Activated CD4-positive, alpha-beta T cell treated with anti-CD3 and anti-CD28 coated beads, Interleukin-2, amount 10 ng/mL, durations not matched to agents 7 days and 5 days (primary cell): Measurements from ENCODE around the gene TSPAN15. TPM values are rescaled to one million over a fixed set of nuclear protein-coding genes. Genes with fewer than 3 reads are reported as not detected.
A peak's percentile ranks its signal among the peaks of the same experiment; 100 is the strongest.

Experiments used
- CTCF ChIA-PET: fragments of 350-600 bp; sonication (Branson Sonifier 250); formaldehyde crosslinking; loops from one replicate; lab custom pipeline; 2021; ENCODE audit warnings: antibody characterized with exemption; lab: Charles Lee
- POLR2A ChIA-PET: fragments of 350-600 bp; sonication (Branson Sonifier 250); formaldehyde crosslinking; loops from one replicate; lab custom pipeline; 2021; ENCODE audit warnings: antibody characterized with exemption; lab: Charles Lee
- DNase-seq: peaks from one replicate; pipeline ENCODE4 v3.0.0-alpha.2; 2020
- H3K27ac Mint-ChIP-seq: one replicate; pipeline ENCODE4 v1.8.0; 2021; ENCODE audit warnings: mild to moderate bottlenecking, moderate library complexity, mixed read lengths
- H3K27me3 Mint-ChIP-seq: one replicate; pipeline ENCODE4 v1.8.0; 2021; ENCODE audit warnings: mixed read lengths
- H3K36me3 Mint-ChIP-seq: one replicate; pipeline ENCODE4 v1.8.0; 2021; ENCODE audit warnings: low read depth, mixed read lengths
- H3K4me1 Mint-ChIP-seq: one replicate; pipeline ENCODE4 v1.8.0; 2021; ENCODE audit warnings: mixed read lengths
- H3K4me3 Mint-ChIP-seq: one replicate; pipeline ENCODE4 v1.8.0; 2021; ENCODE audit warnings: mild to moderate bottlenecking, moderate library complexity, mixed read lengths
- H3K9me3 Mint-ChIP-seq: one replicate; pipeline ENCODE4 v1.8.0; 2021; ENCODE audit warnings: mixed read lengths
- total RNA-seq, 2 experiments: library from RNA; stranded (reverse); gene quantifications; one replicate each; pipeline ENCODE4 v1.2.3, GENCODE V29; 2021

TSPAN15 gene
- 1 to 10 TPM; 3.6 to 4.2 TPM for total RNA-seq

GRCh38 chr10:69451209-69451783, at the start of gene TSPAN15:
TSS of gene TSPAN15 (plus strand) at chr10:69451465. CDS start at chr10:69451595, 130 bp downstream.
- DNase-seq = peak; percentile 81
- no peaks in the 10 kb centered on the region for H3K9me3 Mint-ChIP-seq
- peaks cover 14% of the 10 kb centered on the region for H3K27me3 Mint-ChIP-seq
- POLR2A ChIA-PET = no interaction called here
- CTCF ChIA-PET = interaction anchor here (1.0 to 1.9 kb wide), 5 partner anchors 9 to 34 kb away, joined by 3 to 6 read pairs (median 3); partner anchors contain the start of gene TACR2
- H3K4me1 Mint-ChIP-seq = peaks cover 20% of the 10 kb centered on the region
- peak within 1 kb of the TSS; percentile 83 for H3K4me3 Mint-ChIP-seq
- no peak within 1 kb of the TSS for H3K27ac Mint-ChIP-seq
- no peaks in the 10 kb centered on the region for H3K36me3 Mint-ChIP-seq

GRCh38 chr10:69402386-69402785, 48.9 kb upstream of the TSPAN15 start:
- Mint-ChIP-seq H3K4me3 (no peak overlapping the region), H3K9me3 (no peaks in the 10 kb centered on the region), H3K4me1 (peaks cover 2% of the 10 kb centered on the region), H3K27me3 (no peaks in the 10 kb centered on the region), H3K27ac (no peak overlapping the region), H3K36me3 (peaks cover 33% of the 10 kb centered on the region)
- no peak for DNase-seq
- ChIA-PET POLR2A (no interaction called here), CTCF (no interaction called here)

DNA sequence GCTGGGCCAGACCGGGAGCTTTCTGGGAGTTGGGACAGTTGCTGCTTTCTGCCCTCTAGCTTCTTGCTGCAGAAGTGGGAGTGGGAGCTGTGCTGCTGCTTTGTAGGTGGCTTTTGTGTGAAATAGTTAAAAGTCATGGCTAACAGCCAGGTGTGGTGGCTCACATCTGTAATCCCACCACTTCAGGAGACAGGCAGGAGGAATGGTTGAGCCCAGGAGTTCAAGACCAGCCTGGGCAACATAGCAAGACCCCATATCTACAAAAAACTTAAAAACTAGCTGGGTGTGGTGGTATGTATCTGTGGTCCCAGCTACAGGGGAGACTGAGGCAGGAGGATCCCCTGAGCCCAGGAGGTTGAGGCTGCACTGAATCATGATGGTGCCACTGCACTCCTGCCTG, 48.2 kb upstream of the TSPAN15 start:
- no peak overlapping the region for H3K27ac Mint-ChIP-seq
- H3K4me1 Mint-ChIP-seq = peaks cover 7% of the 10 kb centered on the region
- ChIA-PET CTCF (interaction anchor here (0.6 to 5.9 kb wide), 6 partner anchors 9 to 728 kb away, joined by 3 to 37 read pairs (median 4); no protein-coding TSS in a partner anchor), POLR2A (no interaction called here)
- peaks cover 33% of the 10 kb centered on the region for H3K36me3 Mint-ChIP-seq
- no peaks in the 10 kb centered on the region for H3K27me3 Mint-ChIP-seq
- no peaks in the 10 kb centered on the region for H3K9me3 Mint-ChIP-seq
- DNase-seq = no peak
- H3K4me3 Mint-ChIP-seq = no peak overlapping the region

- no peaks in the 10 kb centered on the region for H3K27me3 Mint-ChIP-seq
- CTCF ChIA-PET = interaction anchor here (0.6 to 5.9 kb wide), 7 partner anchors 9 to 727 kb away, joined by 3 to 37 read pairs (median 4); no protein-coding TSS in a partner anchor
- H3K27ac Mint-ChIP-seq = no peak overlapping the region
- H3K9me3 Mint-ChIP-seq = no peaks in the 10 kb centered on the region
- POLR2A ChIA-PET = no interaction called here
- peaks cover 33% of the 10 kb centered on the region for H3K36me3 Mint-ChIP-seq
- no peak for DNase-seq
- H3K4me3 Mint-ChIP-seq = no peak overlapping the region
- H3K4me1 Mint-ChIP-seq = peaks cover 11% of the 10 kb centered on the region
Measured at GRCh38 chr10:69403519-69403918, 47.7 kb upstream of the TSPAN15 start.

- no peak for DNase-seq
- Mint-ChIP-seq H3K36me3 (peaks cover 24% of the 10 kb centered on the region), H3K4me3 (no peak overlapping the region), H3K9me3 (no peaks in the 10 kb centered on the region), H3K4me1 (peaks cover 17% of the 10 kb centered on the region), H3K27me3 (no peaks in the 10 kb centered on the region), H3K27ac (no peak overlapping the region)
- POLR2A ChIA-PET = no interaction called here
- CTCF ChIA-PET = interaction anchor here (1.4 to 5.9 kb wide), 3 partner anchors 10 to 13 kb away, joined by 3 to 37 read pairs (median 4); no protein-coding TSS in a partner anchor
Measured at GRCh38 chr10:69404786-69405185, 46.5 kb upstream of the TSPAN15 start.

- DNase-seq = no peak
- no peaks in the 10 kb centered on the region for H3K27me3 Mint-ChIP-seq
- peaks cover 19% of the 10 kb centered on the region for H3K4me1 Mint-ChIP-seq
- no peaks in the 10 kb centered on the region for H3K9me3 Mint-ChIP-seq
- peaks cover 24% of the 10 kb centered on the region for H3K36me3 Mint-ChIP-seq
- ChIA-PET POLR2A (no interaction called here), CTCF (interaction anchor here (1.4 to 5.9 kb wide), 2 partner anchors 10 to 11 kb away, joined by 3 to 37 read pairs; no protein-coding TSS in a partner anchor)
- no peak overlapping the region for H3K4me3 Mint-ChIP-seq
- no peak overlapping the region for H3K27ac Mint-ChIP-seq
Measured at GRCh38 chr10:69405221-69405620, 46.0 kb upstream of the TSPAN15 start.

- Mint-ChIP-seq H3K36me3 (peaks cover 14% of the 10 kb centered on the region), H3K9me3 (no peaks in the 10 kb centered on the region), H3K27me3 (no peaks in the 10 kb centered on the region), H3K4me3 (no peak overlapping the region), H3K27ac (peak overlapping the region; percentile 44), H3K4me1 (peaks cover 23% of the 10 kb centered on the region)
- DNase-seq = no peak
- ChIA-PET CTCF (interaction anchor here (0.8 to 5.9 kb wide), 8 partner anchors 9 to 224 kb away, joined by 3 to 37 read pairs (median 4); no protein-coding TSS in a partner anchor), POLR2A (no interaction called here)
Measured at GRCh38 chr10:69406302-69406811, 44.9 kb upstream of the TSPAN15 start.

DNA sequence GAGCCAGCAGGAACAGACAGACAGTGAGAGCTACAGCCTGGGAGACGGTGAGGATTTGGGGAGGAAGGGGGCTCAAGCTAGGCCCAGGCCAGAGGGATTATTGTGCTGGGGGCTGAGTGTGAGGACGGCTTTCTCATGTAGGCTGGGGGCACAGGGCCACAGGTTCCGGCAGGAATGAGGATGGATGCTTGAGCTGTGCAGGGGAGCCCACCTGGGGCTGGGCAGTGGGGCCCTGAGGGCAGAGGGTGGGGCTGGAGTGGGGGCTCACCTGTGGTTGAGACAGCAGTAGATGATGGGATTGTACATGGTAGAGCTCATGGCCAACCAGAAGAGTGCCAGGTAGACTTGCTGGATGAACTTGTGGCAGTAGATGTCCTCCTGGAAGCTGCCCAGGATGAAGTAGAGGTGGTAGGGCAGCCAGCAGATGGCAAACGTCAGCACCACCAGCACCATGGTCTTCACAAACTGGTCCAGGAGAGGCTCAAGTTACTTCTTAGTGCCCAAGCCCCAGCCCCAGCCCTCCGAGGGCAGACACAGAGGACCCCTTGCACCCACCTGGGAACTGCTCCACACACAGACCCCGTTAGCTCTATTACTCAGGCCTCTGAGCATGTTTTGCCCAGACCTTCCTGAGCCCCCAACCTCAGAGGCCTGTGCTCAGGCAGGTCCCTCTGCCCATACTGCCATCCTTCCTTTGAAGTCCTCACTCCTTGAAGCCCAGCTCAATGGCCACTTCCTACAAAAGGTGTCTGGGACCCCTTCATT, 44.3 kb upstream of the TSPAN15 start:
- Mint-ChIP-seq H3K36me3 (peaks cover 8% of the 10 kb centered on the region), H3K27ac (peak overlapping the region; percentile 54), H3K4me1 (peaks cover 23% of the 10 kb centered on the region), H3K27me3 (no peaks in the 10 kb centered on the region), H3K4me3 (no peak overlapping the region), H3K9me3 (no peaks in the 10 kb centered on the region)
- CTCF ChIA-PET = interaction anchor here (0.7 to 5.9 kb wide), 17 partner anchors 9 to 512 kb away, joined by 3 to 37 read pairs (median 4); partner anchors contain the start of genes FAM241B and SUPV3L1
- POLR2A ChIA-PET = no interaction called here
- DNase-seq = no peak

DNA sequence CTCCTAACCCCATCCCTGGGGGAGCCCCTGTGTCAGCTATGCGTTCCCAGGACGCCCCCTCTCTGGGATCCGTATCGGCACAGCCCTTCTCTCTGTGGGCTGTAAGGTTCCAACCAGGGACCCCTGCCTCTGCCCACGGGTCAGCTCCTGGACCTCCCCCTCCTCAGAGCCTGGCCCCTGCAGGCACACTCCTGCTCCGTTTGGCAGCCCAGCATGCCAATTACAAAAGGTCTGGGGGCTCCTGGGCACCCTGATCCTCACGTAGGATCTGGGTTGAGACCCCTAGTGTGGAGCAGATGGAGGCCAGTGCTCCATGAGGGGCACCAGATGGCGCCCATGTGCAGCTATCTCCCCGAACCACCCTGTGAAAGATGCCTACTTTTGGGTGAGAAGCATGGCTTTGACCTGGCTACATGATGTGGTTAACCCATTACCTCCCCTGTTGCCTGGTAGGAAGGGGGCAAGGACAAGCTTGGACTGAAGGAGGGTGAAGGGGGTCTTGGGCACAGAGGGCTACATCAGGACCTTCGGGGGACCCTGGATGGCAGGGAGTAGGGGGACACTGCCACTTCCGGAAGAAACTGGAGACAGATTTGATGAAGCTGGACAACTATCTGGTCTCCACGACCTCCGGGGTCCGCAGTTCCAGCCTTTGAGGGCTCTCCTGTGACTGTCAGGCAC, 43.5 kb upstream of the TSPAN15 start:
- no peaks in the 10 kb centered on the region for H3K27me3 Mint-ChIP-seq
- DNase-seq = peak; percentile 30
- H3K27ac Mint-ChIP-seq = peak overlapping the region; percentile 84
- H3K4me1 Mint-ChIP-seq = peaks cover 23% of the 10 kb centered on the region
- ChIA-PET CTCF (interaction anchor here (0.5 to 5.9 kb wide), 44 partner anchors 10 to 996 kb away, joined by 3 to 37 read pairs (median 4); partner anchors contain the start of genes DDX21, FAM241B and SUPV3L1), POLR2A (no interaction called here)
- no peak overlapping the region for H3K4me3 Mint-ChIP-seq
- H3K9me3 Mint-ChIP-seq = no peaks in the 10 kb centered on the region
- peaks cover 2% of the 10 kb centered on the region for H3K36me3 Mint-ChIP-seq

DNA sequence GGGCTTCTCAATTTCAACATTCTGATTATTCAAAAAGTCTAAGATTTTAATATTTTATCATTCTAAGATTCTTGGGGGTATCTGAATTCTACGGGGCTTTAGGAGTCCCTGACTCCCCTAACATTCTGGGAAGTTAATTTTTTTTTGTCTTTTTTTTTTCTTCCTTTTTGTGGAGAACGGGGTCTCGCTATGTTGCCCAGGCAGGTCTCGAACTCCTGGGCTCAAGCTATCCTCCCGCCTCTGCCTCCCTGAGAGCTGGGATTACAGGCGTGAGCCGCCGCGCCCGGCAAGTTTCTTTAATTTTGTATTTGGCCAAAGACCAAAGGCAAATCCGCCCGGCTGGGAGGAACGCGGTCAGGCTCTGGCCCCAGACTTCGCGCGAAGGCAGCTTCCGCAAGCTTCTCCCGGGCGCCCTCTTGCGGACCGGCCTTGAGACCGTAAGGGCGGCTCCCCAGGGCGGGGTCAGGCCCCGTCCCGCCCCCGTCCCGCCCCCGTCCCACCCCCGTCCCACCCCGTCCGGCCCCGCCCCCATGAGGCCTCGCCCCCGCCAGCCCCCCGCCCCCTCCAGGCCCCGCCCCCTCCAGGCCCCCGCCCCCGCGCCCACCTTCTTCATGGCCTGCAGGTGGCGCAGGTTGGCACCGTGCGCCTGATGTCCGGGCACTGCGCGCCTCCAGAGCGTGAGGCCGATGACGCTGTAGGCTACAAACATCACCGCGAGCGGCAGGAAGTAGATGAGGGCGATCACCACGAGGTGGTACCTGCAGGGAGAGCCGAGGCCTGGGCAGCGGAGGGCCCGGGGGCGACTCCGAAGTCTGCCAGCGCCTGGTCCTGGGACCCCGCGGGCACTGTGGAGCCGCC, 42.7 kb upstream of the TSPAN15 start:
- no peaks in the 10 kb centered on the region for H3K9me3 Mint-ChIP-seq
- H3K4me3 Mint-ChIP-seq = peak overlapping the region; percentile 63
- peaks cover 2% of the 10 kb centered on the region for H3K36me3 Mint-ChIP-seq
- POLR2A ChIA-PET = no interaction called here
- H3K27ac Mint-ChIP-seq = peak overlapping the region; percentile 88
- peak; percentile 92 for DNase-seq
- CTCF ChIA-PET = interaction anchor here (0.5 to 5.9 kb wide), 38 partner anchors 10 to 997 kb away, joined by 3 to 37 read pairs (median 4); partner anchors contain the start of genes DDX21 and FAM241B
- peaks cover 26% of the 10 kb centered on the region for H3K4me1 Mint-ChIP-seq
- no peaks in the 10 kb centered on the region for H3K27me3 Mint-ChIP-seq

- H3K4me3 Mint-ChIP-seq = no peak overlapping the region
- CTCF ChIA-PET = interaction anchor here (1.0 to 5.9 kb wide), 7 partner anchors 10 to 177 kb away, joined by 4 to 37 read pairs (median 7); no protein-coding TSS in a partner anchor
- H3K36me3 Mint-ChIP-seq = peaks cover 2% of the 10 kb centered on the region
- H3K27ac Mint-ChIP-seq = peak overlapping the region; percentile 88
- POLR2A ChIA-PET = no interaction called here
- H3K27me3 Mint-ChIP-seq = no peaks in the 10 kb centered on the region
- DNase-seq = no peak
- peaks cover 26% of the 10 kb centered on the region for H3K4me1 Mint-ChIP-seq
- H3K9me3 Mint-ChIP-seq = no peaks in the 10 kb centered on the region
Measured at GRCh38 chr10:69409176-69409495, 42.1 kb upstream of the TSPAN15 start.
